Neural cell (in vitro differentiated cells): ENCODE data around the gene POLN. TPM values are rescaled to one million over a fixed set of nuclear protein-coding genes. Genes with fewer than 3 reads are reported as not detected.

Experiments used
- H2AFZ ChIP-seq: fragments of 200-600, 300-800 bp; sonication (generic), shearing (Covaris generic); 2 replicates; pipeline ENCODE4 v1.6.0; 2014; ENCODE audit warnings: low read depth, mild to moderate bottlenecking, antibody characterized with exemption, low read length, moderate library complexity
- H3F3A ChIP-seq: fragments of 200-600 bp; shearing (Covaris generic); 2 replicates; pipeline ENCODE4 v1.6.1; 2016; ENCODE audit warnings: mild to moderate bottlenecking, moderate library complexity, mixed read lengths, antibody characterized with exemption, low read length; ENCODE audit not compliant: insufficient read depth, poor library complexity, severe bottlenecking
- H3K27ac ChIP-seq: fragments of 200-600, 300-800 bp; sonication (generic), shearing (Covaris generic); 2 replicates; pipeline ENCODE4 v1.5.1; 2014; ENCODE audit warnings: mild to moderate bottlenecking, low read length, moderate library complexity
- H3K27me3 ChIP-seq: fragments of 300-800, 200-600 bp; sonication (generic), shearing (Covaris generic); 2 replicates; pipeline ENCODE4 v1.6.0; 2014; ENCODE audit warnings: mild to moderate bottlenecking, low read depth, low read length, moderate library complexity; ENCODE audit not compliant: insufficient read depth
- H3K36me3 ChIP-seq: fragments of 300-800, 200-600 bp; sonication (generic), shearing (Covaris generic); 2 replicates; pipeline ENCODE4 v1.5.1; 2014; ENCODE audit warnings: mild to moderate bottlenecking, antibody characterized with exemption, low read length, moderate library complexity; ENCODE audit not compliant: insufficient read depth
- H3K4me2 ChIP-seq: fragments of 300-800, 200-600 bp; sonication (generic), shearing (Covaris generic); 2 replicates; pipeline ENCODE4 v1.6.0; 2014; ENCODE audit warnings: mild to moderate bottlenecking, low read length
- H3K4me3 ChIP-seq: fragments of 300-800, 200-600 bp; sonication (generic), shearing (Covaris generic); 2 replicates; pipeline ENCODE4 v1.5.1; 2014; ENCODE audit warnings: mild to moderate bottlenecking, low read length, moderate library complexity
- H3K79me2 ChIP-seq: fragments of 200-600 bp; shearing (Covaris generic); replicated peaks from 2 replicates; pipeline ENCODE4 v1.6.0; 2014; ENCODE audit warnings: mild to moderate bottlenecking, low read length, moderate library complexity; ENCODE audit not compliant: insufficient read depth
- H3K9ac ChIP-seq: fragments of 300-800, 200-600 bp; sonication (generic), shearing (Covaris generic); 2 replicates; pipeline ENCODE4 v1.6.1; 2016; ENCODE audit warnings: mild to moderate bottlenecking, low read length, mixed read lengths
- H3K9me2 ChIP-seq: fragments of 200-600 bp; shearing (Covaris generic); 2 replicates; pipeline ENCODE4 v1.6.1; 2016; ENCODE audit warnings: mild to moderate bottlenecking, low read length, mixed read lengths; ENCODE audit not compliant: insufficient read depth
- H3K9me3 ChIP-seq: fragments of 200-600, 300-800 bp; sonication (generic), shearing (Covaris generic); 2 replicates; pipeline ENCODE4 v1.6.1; 2016; ENCODE audit warnings: mild to moderate bottlenecking, mixed run types, low read length, moderate library complexity, mixed read lengths
- H4K20me1 ChIP-seq: fragments of 200-600 bp; shearing (Covaris generic); 2 replicates; pipeline ENCODE4 v1.6.1; 2016; ENCODE audit warnings: mild to moderate bottlenecking, mixed run types; ENCODE audit not compliant: insufficient read depth
- EP300 ChIP-seq: fragments of 450-650 bp; conservative IDR thresholded peaks from 2 replicates; pipeline ENCODE4 v1.6.1; 2014; ENCODE audit warnings: antibody characterized with exemption, mild to moderate bottlenecking, moderate library complexity; ENCODE audit not compliant: poor library complexity, severe bottlenecking
- EZH2 ChIP-seq: fragments of 200-600, 300-800 bp; shearing (Covaris generic), sonication (generic); IDR thresholded peaks from 2 replicates; pipeline ENCODE4 v1.6.1; 2014; ENCODE audit warnings: antibody characterized with exemption, low read length, borderline replicate concordance, mild to moderate bottlenecking; ENCODE audit not compliant: insufficient read depth, poor library complexity, severe bottlenecking
- MXI1 ChIP-seq: fragments of 450-650 bp; conservative IDR thresholded peaks from 2 replicates; pipeline ENCODE4 v1.6.1; 2014; ENCODE audit warnings: antibody characterized with exemption, mild to moderate bottlenecking; ENCODE audit not compliant: poor library complexity, severe bottlenecking
- POLR2AphosphoS5 ChIP-seq: IDR thresholded peaks from 2 replicates; pipeline ENCODE4 v1.6.1; 2012
- RAD21 ChIP-seq: fragments of 450-650 bp; conservative IDR thresholded peaks from 2 replicates; pipeline ENCODE4 v1.6.1; 2014; ENCODE audit warnings: antibody characterized with exemption, mild to moderate bottlenecking, moderate library complexity
- SMC3 ChIP-seq: fragments of 450-650 bp; conservative IDR thresholded peaks from 2 replicates; pipeline ENCODE4 v1.6.1; 2014; ENCODE audit warnings: antibody characterized with exemption, mild to moderate bottlenecking, moderate library complexity; ENCODE audit not compliant: poor library complexity
- TAF1 ChIP-seq: IDR thresholded peaks from 2 replicates; pipeline ENCODE4 v1.6.1; 2012; ENCODE audit warnings: low read depth
- polyA plus RNA-seq: library from polyadenylated mRNA; depleted of rRNA; stranded (reverse); fragments of >200 nt; gene quantifications from 2 replicates; pipeline ENCODE4 v1.2.3, GENCODE V29; 2014
- TF ChIP-seq, protein P1 (sequence below): fragments of 450-650 bp; IDR thresholded peaks from 2 replicates; pipeline ENCODE4 v1.5.1; 2014; ENCODE audit warnings: antibody characterized with exemption, mild to moderate bottlenecking, moderate library complexity; ENCODE audit not compliant: poor library complexity, severe bottlenecking
- TF ChIP-seq, protein P2 (sequence below): IDR thresholded peaks from 2 replicates; pipeline ENCODE4 v1.6.1; 2012; ENCODE audit warnings: borderline replicate concordance

POLN gene
- polyA plus RNA-seq, 1 donor from 2014 or later, result 1.1 TPM

DNA sequence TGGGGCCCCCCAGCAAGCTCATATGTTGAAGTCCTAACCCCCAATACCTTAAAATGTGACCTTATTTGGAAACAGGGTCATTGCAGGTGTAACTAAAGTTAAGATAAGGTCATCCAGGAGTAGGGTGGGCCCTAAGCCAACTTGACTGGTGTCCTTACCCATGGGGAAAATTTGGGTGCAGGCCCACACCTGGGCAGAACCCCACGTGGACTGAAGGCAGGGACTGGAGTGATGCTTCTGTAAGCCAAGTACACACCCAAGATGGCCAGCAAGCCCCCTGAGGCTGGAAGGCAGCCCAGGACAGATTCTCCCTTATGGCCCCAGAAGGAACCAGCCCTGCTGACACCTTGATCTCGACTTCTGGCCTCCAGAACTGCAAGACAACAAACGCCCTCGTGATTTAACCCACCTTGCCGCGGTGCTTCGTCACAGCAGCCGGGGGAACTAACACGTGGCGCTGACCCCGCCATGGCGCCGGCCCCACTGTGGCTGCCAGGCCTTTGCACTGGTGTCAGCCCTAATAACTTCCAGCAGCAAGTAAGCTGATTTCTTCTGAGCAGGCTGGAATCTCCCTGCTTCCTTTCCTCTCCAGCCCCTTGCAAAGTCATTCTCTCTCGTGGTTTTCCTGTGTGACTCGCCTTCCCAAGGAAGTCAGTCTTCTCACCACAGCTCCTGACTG, 43.2 kb upstream of the POLN start:
- TF ChIP-seq MXI1 (no peak), POLR2AphosphoS5 (no peak), SMC3 (no peak), RAD21 (no peak), TAF1 (no peak), EZH2 (no peak), EP300 (no peak)
- TF ChIP-seq, protein P1, sequence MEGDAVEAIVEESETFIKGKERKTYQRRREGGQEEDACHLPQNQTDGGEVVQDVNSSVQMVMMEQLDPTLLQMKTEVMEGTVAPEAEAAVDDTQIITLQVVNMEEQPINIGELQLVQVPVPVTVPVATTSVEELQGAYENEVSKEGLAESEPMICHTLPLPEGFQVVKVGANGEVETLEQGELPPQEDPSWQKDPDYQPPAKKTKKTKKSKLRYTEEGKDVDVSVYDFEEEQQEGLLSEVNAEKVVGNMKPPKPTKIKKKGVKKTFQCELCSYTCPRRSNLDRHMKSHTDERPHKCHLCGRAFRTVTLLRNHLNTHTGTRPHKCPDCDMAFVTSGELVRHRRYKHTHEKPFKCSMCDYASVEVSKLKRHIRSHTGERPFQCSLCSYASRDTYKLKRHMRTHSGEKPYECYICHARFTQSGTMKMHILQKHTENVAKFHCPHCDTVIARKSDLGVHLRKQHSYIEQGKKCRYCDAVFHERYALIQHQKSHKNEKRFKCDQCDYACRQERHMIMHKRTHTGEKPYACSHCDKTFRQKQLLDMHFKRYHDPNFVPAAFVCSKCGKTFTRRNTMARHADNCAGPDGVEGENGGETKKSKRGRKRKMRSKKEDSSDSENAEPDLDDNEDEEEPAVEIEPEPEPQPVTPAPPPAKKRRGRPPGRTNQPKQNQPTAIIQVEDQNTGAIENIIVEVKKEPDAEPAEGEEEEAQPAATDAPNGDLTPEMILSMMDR, result no peak
- TF ChIP-seq, protein P2, sequence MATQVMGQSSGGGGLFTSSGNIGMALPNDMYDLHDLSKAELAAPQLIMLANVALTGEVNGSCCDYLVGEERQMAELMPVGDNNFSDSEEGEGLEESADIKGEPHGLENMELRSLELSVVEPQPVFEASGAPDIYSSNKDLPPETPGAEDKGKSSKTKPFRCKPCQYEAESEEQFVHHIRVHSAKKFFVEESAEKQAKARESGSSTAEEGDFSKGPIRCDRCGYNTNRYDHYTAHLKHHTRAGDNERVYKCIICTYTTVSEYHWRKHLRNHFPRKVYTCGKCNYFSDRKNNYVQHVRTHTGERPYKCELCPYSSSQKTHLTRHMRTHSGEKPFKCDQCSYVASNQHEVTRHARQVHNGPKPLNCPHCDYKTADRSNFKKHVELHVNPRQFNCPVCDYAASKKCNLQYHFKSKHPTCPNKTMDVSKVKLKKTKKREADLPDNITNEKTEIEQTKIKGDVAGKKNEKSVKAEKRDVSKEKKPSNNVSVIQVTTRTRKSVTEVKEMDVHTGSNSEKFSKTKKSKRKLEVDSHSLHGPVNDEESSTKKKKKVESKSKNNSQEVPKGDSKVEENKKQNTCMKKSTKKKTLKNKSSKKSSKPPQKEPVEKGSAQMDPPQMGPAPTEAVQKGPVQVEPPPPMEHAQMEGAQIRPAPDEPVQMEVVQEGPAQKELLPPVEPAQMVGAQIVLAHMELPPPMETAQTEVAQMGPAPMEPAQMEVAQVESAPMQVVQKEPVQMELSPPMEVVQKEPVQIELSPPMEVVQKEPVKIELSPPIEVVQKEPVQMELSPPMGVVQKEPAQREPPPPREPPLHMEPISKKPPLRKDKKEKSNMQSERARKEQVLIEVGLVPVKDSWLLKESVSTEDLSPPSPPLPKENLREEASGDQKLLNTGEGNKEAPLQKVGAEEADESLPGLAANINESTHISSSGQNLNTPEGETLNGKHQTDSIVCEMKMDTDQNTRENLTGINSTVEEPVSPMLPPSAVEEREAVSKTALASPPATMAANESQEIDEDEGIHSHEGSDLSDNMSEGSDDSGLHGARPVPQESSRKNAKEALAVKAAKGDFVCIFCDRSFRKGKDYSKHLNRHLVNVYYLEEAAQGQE, result no peak
- no peak overlapping the region for H3K27ac ChIP-seq
- H3K9ac ChIP-seq, result no peak overlapping the region
- no peaks in the 10 kb centered on the region for H3K9me2 ChIP-seq
- H3K4me2 ChIP-seq, result no peak overlapping the region
- no peaks in the 10 kb centered on the region for H3K27me3 ChIP-seq
- H3K4me3 ChIP-seq, result no peak overlapping the region
- H3F3A ChIP-seq, result no peaks in the 10 kb centered on the region
- no peak overlapping the region for H2AFZ ChIP-seq
- no peaks in the 10 kb centered on the region for H3K9me3 ChIP-seq
- H3K36me3 ChIP-seq, result no peaks in the 10 kb centered on the region
- no peaks in the 10 kb centered on the region for H3K79me2 ChIP-seq
- H4K20me1 ChIP-seq, result no peaks in the 10 kb centered on the region

DNA sequence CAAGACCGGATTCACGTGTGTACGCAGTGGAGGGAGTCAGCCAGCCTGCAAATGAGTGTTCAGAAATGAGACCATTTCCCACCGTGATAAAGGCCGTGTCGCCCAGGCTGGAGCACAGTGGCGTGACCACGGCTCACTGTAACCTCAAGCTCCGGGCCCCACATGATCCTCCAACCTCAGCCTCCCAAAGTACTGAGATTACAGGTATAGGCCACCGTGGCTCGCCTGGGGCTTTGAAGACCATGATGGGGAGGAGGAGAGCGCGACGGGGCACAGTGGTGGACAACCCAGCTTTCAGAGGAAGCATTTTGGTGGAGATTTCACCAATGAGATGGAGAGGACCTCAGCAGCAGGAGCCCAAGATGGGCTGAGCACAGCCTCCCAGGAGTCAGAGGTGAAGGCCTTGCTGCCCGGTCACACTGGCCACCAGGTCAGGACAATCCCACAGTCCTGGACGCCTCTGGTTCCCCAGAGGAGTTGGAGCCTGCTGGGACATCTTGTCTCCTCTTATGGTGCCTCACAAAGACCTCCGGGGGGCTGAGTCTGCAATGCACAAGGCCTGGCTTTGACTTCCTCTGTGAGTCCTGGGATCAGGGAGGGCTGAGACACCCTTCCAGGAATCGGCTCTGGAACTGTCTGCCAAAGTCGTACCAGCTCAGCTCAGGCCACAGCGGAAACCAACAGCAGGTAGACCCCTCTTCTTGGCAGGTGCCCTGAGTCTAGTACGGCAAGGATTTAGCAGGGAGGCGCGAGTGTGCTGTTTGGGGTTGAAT, 42.4 kb upstream of the POLN start:
- Histone ChIP-seq H4K20me1 (no peaks in the 10 kb centered on the region), H3K79me2 (no peaks in the 10 kb centered on the region), H3F3A (no peaks in the 10 kb centered on the region), H3K27me3 (no peaks in the 10 kb centered on the region), H3K4me3 (no peak overlapping the region), H3K9me2 (no peaks in the 10 kb centered on the region), H3K36me3 (no peaks in the 10 kb centered on the region), H3K4me2 (no peak overlapping the region), H3K9me3 (no peaks in the 10 kb centered on the region), H3K27ac (no peak overlapping the region), H2AFZ (no peak overlapping the region), H3K9ac (no peak overlapping the region)
- TF ChIP-seq EZH2, result no peak
- TF ChIP-seq, protein P2, result no peak
- no peak for TF ChIP-seq EP300
- TF ChIP-seq RAD21, result no peak
- TF ChIP-seq, protein P1, result no peak
- no peak for TF ChIP-seq SMC3
